ENCODE data around the gene LRRC1.
"Not testable (repeated sequence)": the region's sequence is repeated elsewhere in the genome, so short reads cannot be mapped to it uniquely, and the experiment has no call there.

LRRC1 gene

GRCh38 chr6:53802582-53802981 lies 7.8 kb downstream of the LRRC1 start:
- DNase-seq (ENCODE audit: low read depth, low spot score): no peak
- TF ChIP-seq CTCF (IDR thresholded peaks at IDR 0.05; ENCODE audit: low read depth, low read length): no peak
- H3K4me3 ChIP-seq (ENCODE audit: low read depth, low read length): no peak overlapping the region
- in situ Hi-C loops (cut with HindIII; ENCODE audit: low sequenced_read_pairs): no loop called here

- no peak for TF ChIP-seq CTCF (IDR thresholded peaks at IDR 0.05; ENCODE audit: low read depth, low read length)
- in situ Hi-C loops (cut with HindIII; ENCODE audit: low sequenced_read_pairs): no loop called here
- no peak overlapping the region for H3K4me3 ChIP-seq (ENCODE audit: low read depth, low read length)
- peak; percentile 32 for DNase-seq (ENCODE audit: low read depth, low spot score)
Observed at GRCh38 chr6:53803081-53803860, 8.5 kb downstream of the LRRC1 start.

- TF ChIP-seq CTCF (IDR thresholded peaks at IDR 0.05; ENCODE audit: low read depth, low read length): no peak
- no peak overlapping the region for H3K4me3 ChIP-seq (ENCODE audit: low read depth, low read length)
- in situ Hi-C loops (cut with HindIII; ENCODE audit: low sequenced_read_pairs): no loop called here
- no peak for DNase-seq (ENCODE audit: low read depth, low spot score)
Observed at GRCh38 chr6:53805016-53805415, 10.2 kb downstream of the LRRC1 start.

- no peak overlapping the region for H3K4me3 ChIP-seq (ENCODE audit: low read depth, low read length)
- no peak for DNase-seq (ENCODE audit: low read depth, low spot score)
- no peak for TF ChIP-seq CTCF (IDR thresholded peaks at IDR 0.05; ENCODE audit: low read depth, low read length)
- in situ Hi-C loops (cut with HindIII; ENCODE audit: low sequenced_read_pairs): no loop called here
Observed at GRCh38 chr6:53805725-53806124, 10.9 kb downstream of the LRRC1 start.

- H3K4me3 ChIP-seq (ENCODE audit: low read depth, low read length); DNase-seq (ENCODE audit: low read depth, low spot score); in situ Hi-C loops (cut with HindIII; ENCODE audit: low sequenced_read_pairs): not testable (repeated sequence)
Observed at GRCh38 chr6:53807606-53808005, 12.8 kb downstream of the LRRC1 start.

- in situ Hi-C loops (cut with HindIII; ENCODE audit: low sequenced_read_pairs): no loop called here
- DNase-seq (ENCODE audit: low read depth, low spot score): no peak
Observed at GRCh38 chr6:53808302-53808881, 13.6 kb downstream of the LRRC1 start.

More at GRCh38 chr6:53808302-53808881, 13.6 kb downstream of the LRRC1 start:
- no peak for TF ChIP-seq CTCF (IDR thresholded peaks at IDR 0.05; ENCODE audit: low read depth, low read length)
- H3K4me3 ChIP-seq (ENCODE audit: low read depth, low read length): no peak overlapping the region

All from astrocyte of the spinal cord (primary cell).